Measurements from ENCODE around the gene MYO3A. TPM values are rescaled to one million over a fixed set of nuclear protein-coding genes. Genes with fewer than 3 reads are reported as not detected.

Gene MYO3A
- total and polyA plus RNA-seq, 2 experiments from 2014 or later = 3.0 to 10.7 TPM

DNA sequence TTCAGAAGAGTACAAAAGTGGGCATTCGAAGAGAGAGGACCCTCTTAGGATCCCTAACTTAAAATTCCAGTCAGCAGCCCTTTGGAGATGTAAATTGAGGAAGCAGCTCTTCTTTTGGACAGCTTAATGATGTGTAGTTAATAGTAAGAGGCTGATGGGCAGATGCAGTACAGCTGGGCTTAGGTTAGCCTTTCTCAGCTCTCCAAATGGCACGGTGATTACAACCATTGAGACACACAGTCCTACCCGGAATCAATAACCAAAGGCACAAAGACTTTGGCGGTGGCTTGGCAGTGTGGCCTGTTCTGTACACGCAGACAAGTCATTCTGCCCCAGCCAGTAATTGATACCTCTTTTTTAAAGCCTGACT is 309.3 kb downstream of the MYO3A start (continued):
- TF ChIP-seq, protein P1, sequence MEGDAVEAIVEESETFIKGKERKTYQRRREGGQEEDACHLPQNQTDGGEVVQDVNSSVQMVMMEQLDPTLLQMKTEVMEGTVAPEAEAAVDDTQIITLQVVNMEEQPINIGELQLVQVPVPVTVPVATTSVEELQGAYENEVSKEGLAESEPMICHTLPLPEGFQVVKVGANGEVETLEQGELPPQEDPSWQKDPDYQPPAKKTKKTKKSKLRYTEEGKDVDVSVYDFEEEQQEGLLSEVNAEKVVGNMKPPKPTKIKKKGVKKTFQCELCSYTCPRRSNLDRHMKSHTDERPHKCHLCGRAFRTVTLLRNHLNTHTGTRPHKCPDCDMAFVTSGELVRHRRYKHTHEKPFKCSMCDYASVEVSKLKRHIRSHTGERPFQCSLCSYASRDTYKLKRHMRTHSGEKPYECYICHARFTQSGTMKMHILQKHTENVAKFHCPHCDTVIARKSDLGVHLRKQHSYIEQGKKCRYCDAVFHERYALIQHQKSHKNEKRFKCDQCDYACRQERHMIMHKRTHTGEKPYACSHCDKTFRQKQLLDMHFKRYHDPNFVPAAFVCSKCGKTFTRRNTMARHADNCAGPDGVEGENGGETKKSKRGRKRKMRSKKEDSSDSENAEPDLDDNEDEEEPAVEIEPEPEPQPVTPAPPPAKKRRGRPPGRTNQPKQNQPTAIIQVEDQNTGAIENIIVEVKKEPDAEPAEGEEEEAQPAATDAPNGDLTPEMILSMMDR (conservative IDR thresholded peaks at IDR 0.05; ENCODE audit: low read depth in 2 of 2) = no peak
- TF ChIP-seq, protein P2, sequence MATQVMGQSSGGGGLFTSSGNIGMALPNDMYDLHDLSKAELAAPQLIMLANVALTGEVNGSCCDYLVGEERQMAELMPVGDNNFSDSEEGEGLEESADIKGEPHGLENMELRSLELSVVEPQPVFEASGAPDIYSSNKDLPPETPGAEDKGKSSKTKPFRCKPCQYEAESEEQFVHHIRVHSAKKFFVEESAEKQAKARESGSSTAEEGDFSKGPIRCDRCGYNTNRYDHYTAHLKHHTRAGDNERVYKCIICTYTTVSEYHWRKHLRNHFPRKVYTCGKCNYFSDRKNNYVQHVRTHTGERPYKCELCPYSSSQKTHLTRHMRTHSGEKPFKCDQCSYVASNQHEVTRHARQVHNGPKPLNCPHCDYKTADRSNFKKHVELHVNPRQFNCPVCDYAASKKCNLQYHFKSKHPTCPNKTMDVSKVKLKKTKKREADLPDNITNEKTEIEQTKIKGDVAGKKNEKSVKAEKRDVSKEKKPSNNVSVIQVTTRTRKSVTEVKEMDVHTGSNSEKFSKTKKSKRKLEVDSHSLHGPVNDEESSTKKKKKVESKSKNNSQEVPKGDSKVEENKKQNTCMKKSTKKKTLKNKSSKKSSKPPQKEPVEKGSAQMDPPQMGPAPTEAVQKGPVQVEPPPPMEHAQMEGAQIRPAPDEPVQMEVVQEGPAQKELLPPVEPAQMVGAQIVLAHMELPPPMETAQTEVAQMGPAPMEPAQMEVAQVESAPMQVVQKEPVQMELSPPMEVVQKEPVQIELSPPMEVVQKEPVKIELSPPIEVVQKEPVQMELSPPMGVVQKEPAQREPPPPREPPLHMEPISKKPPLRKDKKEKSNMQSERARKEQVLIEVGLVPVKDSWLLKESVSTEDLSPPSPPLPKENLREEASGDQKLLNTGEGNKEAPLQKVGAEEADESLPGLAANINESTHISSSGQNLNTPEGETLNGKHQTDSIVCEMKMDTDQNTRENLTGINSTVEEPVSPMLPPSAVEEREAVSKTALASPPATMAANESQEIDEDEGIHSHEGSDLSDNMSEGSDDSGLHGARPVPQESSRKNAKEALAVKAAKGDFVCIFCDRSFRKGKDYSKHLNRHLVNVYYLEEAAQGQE (IDR thresholded peaks at IDR 0.05; ENCODE audit: unreplicated experiment) = no peak
- no peak for TF ChIP-seq EZH2phosphoT487 (IDR thresholded peaks at IDR 0.05; ENCODE audit: unreplicated experiment)
- TF ChIP-seq, protein P3, sequence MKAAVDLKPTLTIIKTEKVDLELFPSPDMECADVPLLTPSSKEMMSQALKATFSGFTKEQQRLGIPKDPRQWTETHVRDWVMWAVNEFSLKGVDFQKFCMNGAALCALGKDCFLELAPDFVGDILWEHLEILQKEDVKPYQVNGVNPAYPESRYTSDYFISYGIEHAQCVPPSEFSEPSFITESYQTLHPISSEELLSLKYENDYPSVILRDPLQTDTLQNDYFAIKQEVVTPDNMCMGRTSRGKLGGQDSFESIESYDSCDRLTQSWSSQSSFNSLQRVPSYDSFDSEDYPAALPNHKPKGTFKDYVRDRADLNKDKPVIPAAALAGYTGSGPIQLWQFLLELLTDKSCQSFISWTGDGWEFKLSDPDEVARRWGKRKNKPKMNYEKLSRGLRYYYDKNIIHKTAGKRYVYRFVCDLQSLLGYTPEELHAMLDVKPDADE (IDR thresholded peaks at IDR 0.05) = no peak
- TF ChIP-seq CREB1 (CRISPR knock-in tag; IDR thresholded peaks at IDR 0.05; ENCODE audit: low read depth) = no peak
- TF ChIP-seq JUNB (IDR thresholded peaks at IDR 0.05; ENCODE audit: unreplicated experiment) = no peak
- TF ChIP-seq EZH2 (IDR thresholded peaks at IDR 0.05; ENCODE audit: low read depth, unreplicated experiment) = no peak

DNA sequence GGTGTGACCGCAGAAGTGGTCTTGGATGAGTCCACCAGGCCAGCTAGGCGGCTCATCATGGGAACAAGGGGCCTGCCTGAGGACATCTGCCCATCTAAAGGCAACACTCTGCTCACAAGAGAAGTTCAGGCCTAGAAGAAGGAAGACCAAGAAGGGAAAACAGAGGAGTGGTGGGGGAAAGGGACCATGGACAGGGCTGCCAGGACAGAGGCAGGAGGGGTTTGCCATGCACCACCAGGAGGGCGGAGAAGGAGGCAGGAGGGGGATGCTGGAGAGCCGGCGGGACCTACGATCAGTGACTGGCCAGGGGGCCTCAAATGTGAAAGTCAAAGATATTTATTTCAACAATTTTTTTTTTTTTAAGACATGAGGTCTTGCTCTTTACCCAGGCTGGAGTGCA is 315.7 kb downstream of the MYO3A start:
- Mint-ChIP-seq H3K9me3 (no peaks in the 10 kb centered on the region), H3K4me3 (no peak overlapping the region), H3K36me3 (ENCODE audit: low read depth) (no peaks in the 10 kb centered on the region; the same call in 2 of the 3 replicates), H3K4me1 (peaks cover 8% of the 10 kb centered on the region), H3K27me3 (ENCODE audit: insufficient read depth, low read depth, poor library complexity) (peaks cover 4% of the 10 kb centered on the region), H3K27ac (no peak overlapping the region)
- H3K9me2 ChIP-seq (ENCODE audit: insufficient read depth) = no peaks in the 10 kb centered on the region
- no peak for TF ChIP-seq JUNB (IDR thresholded peaks at IDR 0.05; ENCODE audit: unreplicated experiment)
- TF ChIP-seq, protein P2 (IDR thresholded peaks at IDR 0.05; ENCODE audit: unreplicated experiment) = peak; percentile 51
- ATAC-seq (no peak), DNase-seq (ENCODE audit: low spot score) (no peak)
- no peaks in the 10 kb centered on the region for H3K79me2 ChIP-seq (replicated peaks; ENCODE audit: insufficient read depth)
- H3K4me3 ChIP-seq = no peak overlapping the region
- no peak overlapping the region for H3K27ac ChIP-seq (ENCODE audit: low read depth)
- no peaks in the 10 kb centered on the region for H3K36me3 ChIP-seq (ENCODE audit: insufficient read depth)
- no peaks in the 10 kb centered on the region for H4K20me1 ChIP-seq (replicated peaks; ENCODE audit: insufficient read depth)
- H3K4me1 ChIP-seq (ENCODE audit: insufficient read depth) = no peaks in the 10 kb centered on the region
- H3K4me2 ChIP-seq = no peak overlapping the region
- H2AFZ ChIP-seq = no peak overlapping the region; the same call in 1 of the 2 replicates
- H3K27me3 ChIP-seq (ENCODE audit: insufficient read depth) = no peaks in the 10 kb centered on the region
- H3F3A ChIP-seq (replicated peaks; ENCODE audit: low read depth) = no peaks in the 10 kb centered on the region
